ENCODE data around the gene CUX1.

DNA sequence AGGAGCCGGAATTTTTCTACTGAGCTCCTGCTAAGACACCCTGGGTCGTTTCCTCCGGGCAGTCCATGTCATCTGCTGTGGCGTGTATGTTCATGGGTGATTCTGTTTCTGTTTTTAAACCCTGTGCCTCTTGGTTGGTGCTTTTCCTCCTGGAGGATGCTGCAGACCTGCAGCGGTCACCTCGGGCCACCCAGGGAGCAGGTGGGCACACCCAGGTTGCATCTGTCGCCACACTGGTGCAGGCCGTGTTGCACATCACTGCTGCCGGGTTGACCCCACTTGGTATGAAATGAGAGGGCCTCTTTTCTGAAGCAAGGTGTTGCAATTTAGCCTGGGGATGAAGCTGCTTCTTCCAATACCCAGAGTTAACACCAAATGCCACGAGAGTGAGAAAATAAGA is 127.2 kb downstream of the CUX1 start:
- TF ChIP-seq POLR2A (IDR thresholded peaks at IDR 0.05) = no peak
- TF ChIP-seq CTCF (IDR thresholded peaks at IDR 0.05) = no peak
